HEK293T (cell line): ENCODE results near the gene TMEM171.

Source experiments
- CTCF ChIA-PET: fragments of 350-600 bp; formaldehyde crosslinking; extraction: SDS; loops from one replicate; lab custom pipeline; 2021; ENCODE audit warnings: antibody characterized with exemption, inconsistent platforms; lab: Yijun Ruan, JAX
- POLR2A ChIA-PET: fragments of 350-600 bp; formaldehyde crosslinking; extraction: SDS; loops from one replicate; lab custom pipeline; 2020; ENCODE audit warnings: antibody characterized with exemption, inconsistent platforms; lab: Yijun Ruan, JAX
- DNase-seq: peaks from one replicate; pipeline ENCODE4 v3.0.0; 2012; ENCODE audit warnings: mixed read lengths; ENCODE audit errors: extremely low spot score
- ARNT ChIP-seq: fragments of 450-650 bp; IDR thresholded peaks from 2 replicates; pipeline ENCODE4 v1.6.1; 2017; ENCODE audit warnings: mild to moderate bottlenecking
- BHLHE40 ChIP-seq: fragments of 450-650 bp; IDR thresholded peaks from 2 replicates; pipeline ENCODE4 v1.6.1; 2016; ENCODE audit warnings: mild to moderate bottlenecking, moderate library complexity, borderline replicate concordance
- CTBP1 ChIP-seq: fragments of 450-650 bp; IDR thresholded peaks from 2 replicates; pipeline ENCODE4 v1.6.1; 2016; ENCODE audit warnings: borderline replicate concordance
- ELF4 ChIP-seq: fragments of 450-650 bp; IDR thresholded peaks from 2 replicates; pipeline ENCODE4 v1.6.1; 2017; ENCODE audit warnings: antibody characterized with exemption
- FOXA1 ChIP-seq: fragments of 450-650 bp; IDR thresholded peaks from 2 replicates; pipeline ENCODE4 v1.6.1; 2016; ENCODE audit warnings: mild to moderate bottlenecking
- FOXK2 ChIP-seq: fragments of 450-650 bp; IDR thresholded peaks from 2 replicates; pipeline ENCODE4 v1.6.1; 2016; ENCODE audit warnings: mild to moderate bottlenecking
- FOXM1 ChIP-seq: fragments of 450-650 bp; IDR thresholded peaks from 2 replicates; pipeline ENCODE4 v1.6.1; 2017; ENCODE audit warnings: mild to moderate bottlenecking, borderline replicate concordance
- HDGF ChIP-seq: fragments of 450-650 bp; IDR thresholded peaks from 2 replicates; pipeline ENCODE4 v1.6.1; 2017; ENCODE audit warnings: antibody characterized with exemption, borderline replicate concordance
- L3MBTL2 ChIP-seq: fragments of 450-650 bp; conservative IDR thresholded peaks from 2 replicates; pipeline ENCODE4 v1.6.1; 2016; ENCODE audit warnings: mild to moderate bottlenecking
- LEF1 ChIP-seq: fragments of 450-650 bp; IDR thresholded peaks from 2 replicates; pipeline ENCODE4 v1.6.1; 2017; ENCODE audit warnings: mild to moderate bottlenecking, borderline replicate concordance
- NFRKB ChIP-seq: fragments of 450-650 bp; IDR thresholded peaks from 2 replicates; pipeline ENCODE4 v1.6.1; 2016; ENCODE audit warnings: mild to moderate bottlenecking, moderate library complexity
- SP1 ChIP-seq: fragments of 450-650 bp; IDR thresholded peaks from 2 replicates; pipeline ENCODE4 v1.6.1; 2017
- SUZ12 ChIP-seq: fragments of 450-650 bp; IDR thresholded peaks from 2 replicates; pipeline ENCODE4 v1.6.1; 2016; ENCODE audit warnings: mild to moderate bottlenecking
- TARDBP ChIP-seq: fragments of 450-650 bp; IDR thresholded peaks from 2 replicates; pipeline ENCODE4 v1.6.1; 2016
- ZNF384 ChIP-seq: fragments of 450-650 bp; IDR thresholded peaks from 2 replicates; pipeline ENCODE4 v1.6.1; 2016
- TF ChIP-seq, protein P1 (sequence below): fragments of 450-650 bp; IDR thresholded peaks from 2 replicates; pipeline ENCODE4 v1.6.1; 2016

Gene TMEM171

DNA sequence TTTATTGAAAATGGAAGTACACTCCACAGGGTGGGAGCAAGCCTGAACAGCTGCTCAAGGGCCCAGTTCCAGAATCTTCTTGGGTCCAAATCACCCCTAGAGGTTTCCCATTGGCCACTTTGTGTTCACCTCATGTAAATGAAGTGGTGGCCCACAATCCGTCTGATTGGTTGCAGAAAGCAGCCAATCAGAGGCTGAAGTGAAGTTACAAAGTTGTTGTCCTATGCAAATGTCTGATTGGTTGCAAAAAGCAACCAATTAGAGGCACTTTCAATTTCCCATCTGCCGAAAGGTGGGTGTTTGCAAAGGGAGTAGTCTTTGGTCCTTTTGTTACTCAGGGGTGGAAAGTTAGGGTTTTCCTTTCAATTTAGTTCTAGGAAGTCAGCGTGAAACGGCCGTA, 8.8 kb downstream of the TMEM171 start:
- TF ChIP-seq FOXA1, result no peak
- TF ChIP-seq L3MBTL2, result no peak
- no peak for TF ChIP-seq HDGF
- TF ChIP-seq ZNF384, result no peak
- no peak for TF ChIP-seq FOXM1
- TF ChIP-seq ARNT, result no peak
- TF ChIP-seq, protein P1, sequence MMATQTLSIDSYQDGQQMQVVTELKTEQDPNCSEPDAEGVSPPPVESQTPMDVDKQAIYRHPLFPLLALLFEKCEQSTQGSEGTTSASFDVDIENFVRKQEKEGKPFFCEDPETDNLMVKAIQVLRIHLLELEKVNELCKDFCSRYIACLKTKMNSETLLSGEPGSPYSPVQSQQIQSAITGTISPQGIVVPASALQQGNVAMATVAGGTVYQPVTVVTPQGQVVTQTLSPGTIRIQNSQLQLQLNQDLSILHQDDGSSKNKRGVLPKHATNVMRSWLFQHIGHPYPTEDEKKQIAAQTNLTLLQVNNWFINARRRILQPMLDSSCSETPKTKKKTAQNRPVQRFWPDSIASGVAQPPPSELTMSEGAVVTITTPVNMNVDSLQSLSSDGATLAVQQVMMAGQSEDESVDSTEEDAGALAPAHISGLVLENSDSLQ, result no peak
- no peak for TF ChIP-seq CTBP1
- no peak for TF ChIP-seq TARDBP
- TF ChIP-seq BHLHE40, result no peak
- no peak for TF ChIP-seq SP1
- no peak for TF ChIP-seq FOXK2
- POLR2A ChIA-PET, result no interaction called here
- CTCF ChIA-PET, result no interaction called here
- no peak for DNase-seq

DNA sequence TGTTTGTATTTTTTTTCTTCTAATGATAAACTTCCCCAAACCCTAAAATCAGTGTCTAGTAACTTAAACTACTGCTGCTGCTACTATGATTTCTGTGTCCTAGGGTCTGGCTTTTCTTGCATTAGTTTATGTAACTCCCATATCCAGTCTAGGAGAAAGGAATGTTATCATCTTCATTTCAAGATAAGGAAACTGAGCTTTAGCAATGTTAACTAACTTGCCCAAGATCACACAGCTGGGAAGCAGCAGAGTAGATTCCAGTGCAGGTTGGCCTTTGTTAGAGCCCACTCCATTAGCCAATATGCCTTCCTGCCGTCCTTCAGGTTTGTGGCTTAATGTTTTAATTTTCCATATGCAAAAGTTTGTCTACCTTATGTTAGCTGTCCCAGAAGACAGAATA, 10.4 kb downstream of the TMEM171 start:
- no peak for DNase-seq
- TF ChIP-seq FOXM1 (no peak), BHLHE40 (no peak), ELF4 (no peak), ZNF384 (no peak), CTBP1 (no peak), L3MBTL2 (no peak), FOXK2 (no peak), SP1 (no peak)
- TF ChIP-seq, protein P1, result no peak
- ChIA-PET CTCF (interaction anchor here (0.7 kb wide), 1 partner anchor 21 kb away, joined by 3 read pairs; no protein-coding TSS in a partner anchor), POLR2A (no interaction called here)

DNA sequence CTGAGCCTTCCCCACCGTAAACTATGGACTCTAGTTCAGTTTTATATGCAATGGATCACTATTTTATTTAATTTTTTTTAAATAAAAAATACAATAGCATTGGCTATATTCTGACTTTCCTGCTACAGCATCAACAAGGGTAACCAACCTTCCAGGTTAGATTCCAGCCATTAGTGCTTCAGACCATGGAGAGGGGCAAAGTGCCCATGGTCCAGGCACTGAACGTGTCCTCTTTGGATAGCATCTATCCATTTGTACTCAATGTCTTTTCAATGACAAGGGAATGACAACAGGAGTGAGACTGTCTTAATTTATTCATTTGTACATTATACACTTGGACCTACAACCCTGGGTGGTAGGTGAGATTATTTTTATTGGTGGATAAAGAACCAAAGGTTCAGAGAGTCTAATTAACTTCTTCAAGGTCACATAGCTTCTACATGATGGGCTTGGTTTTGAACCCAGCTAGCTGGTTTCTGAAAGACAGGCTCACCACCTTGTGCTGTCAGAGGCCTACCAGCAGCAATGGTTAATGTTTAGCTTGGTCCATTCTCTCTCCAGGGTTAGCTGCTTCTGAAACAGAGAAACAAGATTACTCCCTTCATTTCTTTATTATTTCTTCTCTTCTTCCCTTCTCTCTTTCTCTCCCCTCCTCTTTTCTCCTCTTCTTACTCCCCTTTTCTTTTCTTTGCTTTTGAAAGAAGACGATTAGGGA, 11.5 kb downstream of the TMEM171 start:
- ChIA-PET CTCF (no interaction called here), POLR2A (no interaction called here)
- TF ChIP-seq BHLHE40 (no peak), FOXA1 (no peak), SP1 (no peak), NFRKB (no peak), ARNT (no peak), FOXM1 (no peak), ZNF384 (no peak), SUZ12 (no peak), HDGF (no peak), LEF1 (no peak), ELF4 (no peak)
- DNase-seq, result no peak

DNA sequence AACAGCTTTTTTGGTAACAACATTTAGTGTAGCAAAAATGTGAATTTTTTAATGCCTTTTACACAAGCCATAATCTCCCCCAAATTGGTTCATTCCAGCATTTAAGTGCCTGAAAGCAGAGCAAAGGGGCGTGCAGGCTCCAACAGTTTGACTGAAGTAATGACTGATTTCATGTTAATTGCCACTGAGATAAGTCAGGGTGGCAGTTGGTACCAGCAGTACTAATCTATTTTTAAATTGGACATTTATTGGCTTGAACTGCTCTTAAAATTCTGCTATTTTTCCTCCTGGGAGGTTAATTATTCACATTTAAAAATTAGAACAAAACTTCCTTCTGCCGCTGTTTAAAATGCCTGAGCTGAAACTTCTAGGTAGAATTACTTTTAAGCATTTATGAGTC, 12.4 kb downstream of the TMEM171 start:
- DNase-seq, result no peak
- ChIA-PET POLR2A (interaction anchor here (1.1 kb wide), 1 partner anchor 19 kb away, joined by 4 read pairs; no protein-coding TSS in a partner anchor), CTCF (no interaction called here)
- TF ChIP-seq ELF4, result no peak
- no peak for TF ChIP-seq BHLHE40
- no peak for TF ChIP-seq TARDBP
- no peak for TF ChIP-seq FOXA1
- TF ChIP-seq SUZ12, result no peak
- TF ChIP-seq, protein P1, result no peak
- no peak for TF ChIP-seq NFRKB
- no peak for TF ChIP-seq FOXK2
- no peak for TF ChIP-seq FOXM1
- TF ChIP-seq SP1, result no peak

DNA sequence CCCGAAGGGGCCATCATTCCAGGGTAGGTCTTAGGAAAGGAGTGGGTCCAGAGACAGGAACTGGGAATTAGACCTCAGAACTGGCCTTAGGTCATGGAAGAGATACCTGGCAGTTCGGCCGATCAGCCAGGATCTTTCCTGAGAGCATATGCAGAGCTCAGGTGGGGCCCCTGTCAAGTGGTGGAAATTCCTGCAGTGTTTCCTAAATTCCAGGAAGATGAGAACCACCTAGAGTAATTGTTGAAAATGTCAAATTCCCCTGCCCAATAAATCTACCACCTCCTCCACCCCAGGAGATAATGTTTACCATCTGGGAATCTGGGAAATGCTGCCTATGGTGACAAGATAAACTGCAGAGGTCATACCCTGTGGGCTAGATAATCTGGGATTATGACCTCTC, 14.6 kb downstream of the TMEM171 start:
- ChIA-PET CTCF (no interaction called here), POLR2A (no interaction called here)
- no peak for DNase-seq
- TF ChIP-seq CTBP1 (no peak), SP1 (no peak), TARDBP (no peak), FOXM1 (no peak), LEF1 (no peak), FOXA1 (no peak), ARNT (no peak), SUZ12 (no peak), BHLHE40 (no peak), ELF4 (no peak), NFRKB (no peak)

DNA sequence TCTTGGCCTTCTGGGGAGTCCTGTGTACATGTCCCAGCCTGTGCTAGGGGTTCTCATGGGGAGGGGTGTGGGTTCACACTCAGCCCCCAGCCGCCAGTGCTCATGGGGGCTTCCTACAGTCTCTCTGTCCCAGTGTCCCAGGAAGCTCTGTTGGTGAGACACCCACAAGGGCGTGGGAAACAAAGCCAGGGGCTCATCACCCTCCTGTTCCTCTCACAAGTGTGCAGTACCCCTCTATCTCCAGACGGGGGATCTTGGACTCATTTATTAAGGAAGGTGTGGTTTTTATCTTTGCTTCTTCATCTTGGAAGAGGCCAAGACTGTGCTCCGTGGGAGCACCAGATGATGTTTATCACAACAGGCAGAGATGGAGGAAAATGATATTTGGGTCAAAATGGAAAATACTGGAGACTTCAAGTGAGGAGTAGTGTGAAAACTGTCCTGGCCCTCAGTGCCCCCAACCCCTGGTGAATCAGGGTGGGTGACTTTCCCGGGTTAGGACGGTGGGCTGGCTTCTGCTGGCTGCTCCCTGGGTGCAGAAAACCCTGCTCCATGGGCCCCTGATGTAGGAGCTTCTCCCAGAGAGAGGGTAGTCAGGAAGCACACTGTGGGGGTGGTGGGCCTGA, 15.2 kb downstream of the TMEM171 start:
- ChIA-PET POLR2A (no interaction called here), CTCF (interaction anchor here (1.4 kb wide), 1 partner anchor 66 kb away, joined by 3 read pairs; no protein-coding TSS in a partner anchor)
- peak; percentile 45 for DNase-seq
- TF ChIP-seq HDGF, result no peak
- TF ChIP-seq BHLHE40, result no peak
